Ishikawa (cell line): ENCODE results near the gene ARGLU1.

ENCODE experiments used
- RAD21 ChIP-seq: IDR thresholded peaks from 2 replicates; pipeline ENCODE4 v1.6.1; 2012; ENCODE audit warnings: low read depth
- TEAD4 ChIP-seq: IDR thresholded peaks from 2 replicates; pipeline ENCODE4 v1.6.1; 2012
- TF ChIP-seq, protein P1 (sequence below): IDR thresholded peaks from 2 replicates; pipeline ENCODE4 v1.6.1; 2012
- TF ChIP-seq, protein P2 (sequence below): IDR thresholded peaks from 2 replicates; pipeline ENCODE4 v1.6.1; 2012

DNA sequence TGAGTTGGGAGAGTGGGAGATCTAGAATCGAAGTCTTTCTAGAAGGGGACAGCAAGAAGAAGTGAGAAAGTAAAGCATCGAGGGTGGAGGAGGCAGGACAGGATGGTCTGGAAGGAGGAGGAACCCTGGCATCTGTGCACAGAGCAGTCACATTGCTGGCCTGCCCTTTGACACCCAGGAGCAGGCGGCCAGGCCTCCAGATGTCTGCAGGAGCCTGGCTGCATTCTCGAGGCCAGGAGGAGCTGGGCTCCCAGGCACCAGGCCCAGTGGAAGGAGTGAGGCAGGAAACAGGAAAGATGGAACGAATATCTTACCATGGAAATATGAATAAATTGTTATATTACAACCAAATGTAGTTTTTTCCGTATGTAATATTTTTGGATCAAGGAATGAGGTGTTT is 27.7 kb upstream of the ARGLU1 start:
- TF ChIP-seq TEAD4 (no peak), RAD21 (no peak)
- TF ChIP-seq, protein P1, sequence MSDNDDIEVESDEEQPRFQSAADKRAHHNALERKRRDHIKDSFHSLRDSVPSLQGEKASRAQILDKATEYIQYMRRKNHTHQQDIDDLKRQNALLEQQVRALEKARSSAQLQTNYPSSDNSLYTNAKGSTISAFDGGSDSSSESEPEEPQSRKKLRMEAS, result no peak
- TF ChIP-seq, protein P2, sequence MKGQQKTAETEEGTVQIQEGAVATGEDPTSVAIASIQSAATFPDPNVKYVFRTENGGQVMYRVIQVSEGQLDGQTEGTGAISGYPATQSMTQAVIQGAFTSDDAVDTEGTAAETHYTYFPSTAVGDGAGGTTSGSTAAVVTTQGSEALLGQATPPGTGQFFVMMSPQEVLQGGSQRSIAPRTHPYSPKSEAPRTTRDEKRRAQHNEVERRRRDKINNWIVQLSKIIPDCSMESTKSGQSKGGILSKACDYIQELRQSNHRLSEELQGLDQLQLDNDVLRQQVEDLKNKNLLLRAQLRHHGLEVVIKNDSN, result no peak
